ENCODE measurements around the gene FAM209B.

The FAM209B gene

DNA sequence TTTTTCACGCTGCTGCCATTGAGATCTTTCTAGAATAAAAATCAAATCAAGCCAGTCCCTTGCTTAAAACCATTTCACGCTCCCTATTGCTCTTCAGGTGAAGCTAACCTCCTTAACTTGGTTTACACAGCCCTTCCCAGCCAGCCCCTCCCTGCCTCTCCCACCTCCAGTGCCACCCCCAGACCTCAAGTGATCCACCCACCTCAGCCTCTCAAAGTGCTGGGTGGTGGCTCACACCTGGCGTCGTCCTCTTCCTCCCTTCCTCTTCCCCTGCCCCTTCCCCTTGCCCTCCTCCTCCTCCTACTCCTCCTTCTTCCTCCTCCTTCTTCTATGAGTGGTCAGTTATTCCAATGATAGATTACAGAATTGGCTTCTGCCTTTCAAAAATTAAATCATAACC lies 42.9 kb downstream of the FAM209B start:
- DNase-seq (ENCODE audit: low read depth) = no peak
- no peak for TF ChIP-seq CTCF (IDR thresholded peaks at IDR 0.05; ENCODE audit: insufficient read depth, low read depth, low read length, missing control alignments)
- no peak overlapping the region for H3K4me3 ChIP-seq (ENCODE audit: low read depth, low read length)

DNA sequence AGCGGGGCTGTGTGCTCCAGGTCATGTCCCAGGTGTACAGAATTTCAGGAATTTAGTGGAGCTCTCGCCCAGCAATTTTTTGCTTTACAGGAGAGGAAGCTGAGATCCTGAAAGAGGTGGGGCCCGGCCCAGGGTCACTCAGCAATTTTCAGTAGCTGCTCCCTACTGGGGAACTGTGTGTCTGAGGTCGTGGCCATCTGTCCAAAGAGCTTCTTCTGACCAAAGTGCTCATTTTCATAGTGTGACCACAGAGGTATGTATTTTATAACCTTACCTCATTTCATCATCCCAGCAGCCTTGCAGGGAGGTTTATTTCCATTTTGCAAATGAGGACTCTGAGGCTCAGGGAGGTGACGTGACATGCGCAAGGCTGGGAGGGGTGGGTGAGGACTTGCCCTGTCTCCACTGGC lies 46.3 kb downstream of the FAM209B start:
- no peak for TF ChIP-seq CTCF (IDR thresholded peaks at IDR 0.05; ENCODE audit: insufficient read depth, low read depth, low read length, missing control alignments)
- no peak overlapping the region for H3K4me3 ChIP-seq (ENCODE audit: low read depth, low read length)
- no peak for DNase-seq (ENCODE audit: low read depth)

DNA sequence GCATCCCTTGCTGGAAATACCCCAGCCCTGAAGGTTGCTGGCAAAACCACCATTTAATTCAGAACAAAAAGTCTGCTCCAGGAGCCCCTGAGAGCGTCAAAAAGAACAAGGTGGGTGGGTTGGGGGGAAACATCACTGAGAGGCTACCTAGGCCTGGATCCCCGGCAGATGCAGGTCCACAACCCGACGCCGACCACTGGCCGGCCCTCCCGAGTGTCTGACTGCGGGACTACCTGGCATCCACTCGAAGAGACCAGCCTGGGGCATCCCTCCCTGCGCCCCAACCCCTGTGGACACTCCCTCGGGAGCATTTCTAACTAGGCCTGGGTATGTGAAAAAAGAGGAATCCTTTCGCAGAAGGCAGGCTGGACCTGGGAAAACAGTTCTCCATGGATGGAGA lies 47.2 kb downstream of the FAM209B start:
- DNase-seq (ENCODE audit: low read depth) = no peak
- TF ChIP-seq CTCF (IDR thresholded peaks at IDR 0.05; ENCODE audit: insufficient read depth, low read depth, low read length, missing control alignments) = no peak
- no peak overlapping the region for H3K4me3 ChIP-seq (ENCODE audit: low read depth, low read length)

GRCh38 chr20:56581701-56582100 lies 48.7 kb downstream of the FAM209B start:
- TF ChIP-seq CTCF (IDR thresholded peaks at IDR 0.05; ENCODE audit: insufficient read depth, low read depth, low read length, missing control alignments) = no peak
- DNase-seq (ENCODE audit: low read depth) = no peak
- H3K4me3 ChIP-seq (ENCODE audit: low read depth, low read length) = no peak overlapping the region

- no peak for TF ChIP-seq CTCF (IDR thresholded peaks at IDR 0.05; ENCODE audit: insufficient read depth, low read depth, low read length, missing control alignments)
- no peak overlapping the region for H3K4me3 ChIP-seq (ENCODE audit: low read depth, low read length)
- no peak for DNase-seq (ENCODE audit: low read depth)
These were observed 49.5 kb downstream of the FAM209B start for GRCh38 chr20:56582542-56582941.

DNA sequence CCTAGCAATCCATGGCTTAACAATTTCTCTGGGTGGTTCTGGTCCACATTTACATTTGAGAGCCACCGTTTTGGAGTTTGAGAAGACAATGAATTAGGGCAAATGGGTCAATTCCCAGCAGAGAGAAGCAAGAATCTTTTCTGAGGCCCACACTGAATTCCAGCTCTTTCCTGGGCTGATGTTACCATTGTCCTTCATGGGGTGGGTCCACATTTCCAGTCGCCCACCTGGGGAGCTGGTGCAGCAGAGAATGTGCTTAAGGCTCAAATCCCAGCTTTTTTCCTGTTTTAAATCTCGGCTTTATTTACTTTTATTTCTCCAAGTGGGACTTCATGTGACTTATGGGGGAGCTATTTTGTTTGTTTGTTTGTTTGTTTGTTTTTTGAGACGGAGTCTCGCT lies 51.9 kb downstream of the FAM209B start:
- no peak overlapping the region for H3K4me3 ChIP-seq (ENCODE audit: low read depth, low read length)
- DNase-seq (ENCODE audit: low read depth) = no peak

More for the DNA sequence above, 51.9 kb downstream of the FAM209B start:
- no peak for TF ChIP-seq CTCF (IDR thresholded peaks at IDR 0.05; ENCODE audit: insufficient read depth, low read depth, low read length, missing control alignments)
